ENCODE data around the gene COL2A1.

COL2A1 gene

DNA sequence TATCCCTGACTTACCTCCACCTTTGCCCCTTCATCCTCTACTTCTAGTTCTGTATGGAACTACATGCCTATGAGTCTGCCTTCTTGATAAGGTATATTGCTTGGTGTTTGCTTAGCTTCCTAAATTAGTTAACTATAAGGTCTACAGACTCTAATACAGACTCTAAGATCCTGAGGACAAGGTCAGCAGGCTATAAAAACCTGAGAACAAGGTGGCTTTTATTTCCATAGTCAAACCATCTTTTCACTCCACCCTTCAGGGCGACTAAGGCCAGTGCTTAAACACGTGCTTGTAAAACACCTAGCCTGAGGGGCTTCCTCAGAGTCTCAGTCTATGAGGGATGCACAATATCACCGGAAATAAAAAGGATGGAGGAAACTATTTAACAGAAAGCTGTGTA lies 36.1 kb upstream of the COL2A1 start:
- Histone ChIP-seq H3K4me3 (ENCODE audit: low read length in 2 of 2) (no peak overlapping the region), H3K9me3 (ENCODE audit: control insufficient read depth in 2 of 2, low read length in 2 of 2) (no peaks in the 10 kb centered on the region), H3K9ac (ENCODE audit: low read length in 2 of 2) (no peak overlapping the region), H3K36me3 (ENCODE audit: control insufficient read depth in 2 of 2, insufficient read depth in 2 of 2, low read length in 2 of 2) (peaks cover 8 to 10% of the 10 kb centered on the region in 2 donors), H3K27me3 (ENCODE audit: control insufficient read depth in 1 of 2, insufficient read depth in 2 of 2, low read length in 2 of 2) (peaks cover 0 to 5% of the 10 kb centered on the region in 2 donors), H3K27ac (ENCODE audit: low read length) (no peak overlapping the region), H3K4me1 (ENCODE audit: control insufficient read depth, insufficient read depth, low read length) (no peaks in the 10 kb centered on the region)

DNA sequence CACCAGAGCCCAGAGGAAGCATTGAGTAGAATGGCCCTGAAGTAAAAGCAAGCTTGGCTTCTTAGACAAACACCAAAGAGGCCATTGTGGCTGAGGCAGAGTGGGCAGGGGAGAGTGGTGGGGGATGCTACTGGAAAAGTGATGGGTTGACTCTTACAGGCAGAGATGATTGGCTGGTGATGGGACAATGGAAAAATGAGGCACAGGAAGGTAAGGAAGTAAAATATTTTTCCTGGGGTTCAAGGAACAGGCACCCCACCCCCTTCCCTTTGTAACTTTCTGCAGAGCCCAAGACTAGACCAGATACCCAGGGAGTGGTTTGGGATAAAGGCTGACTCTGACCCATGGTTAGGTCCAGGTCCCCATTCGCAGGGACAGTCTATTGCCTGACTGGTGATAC lies 34.9 kb upstream of the COL2A1 start:
- H3K9ac ChIP-seq (ENCODE audit: low read length in 2 of 2) = no peak overlapping the region
- H3K4me3 ChIP-seq (ENCODE audit: low read length in 2 of 2) = no peak overlapping the region
- H3K9me3 ChIP-seq (ENCODE audit: control insufficient read depth in 2 of 2, low read length in 2 of 2) = no peaks in the 10 kb centered on the region
- H3K36me3 ChIP-seq (ENCODE audit: control insufficient read depth in 2 of 2, insufficient read depth in 2 of 2, low read length in 2 of 2) = no peaks in the 10 kb centered on the region
- peaks cover 0 to 8% of the 10 kb centered on the region in 2 donors for H3K27me3 ChIP-seq (ENCODE audit: control insufficient read depth in 1 of 2, insufficient read depth in 2 of 2, low read length in 2 of 2)
- no peaks in the 10 kb centered on the region for H3K4me1 ChIP-seq (ENCODE audit: control insufficient read depth, insufficient read depth, low read length)
- no peak overlapping the region for H3K27ac ChIP-seq (ENCODE audit: low read length)

DNA sequence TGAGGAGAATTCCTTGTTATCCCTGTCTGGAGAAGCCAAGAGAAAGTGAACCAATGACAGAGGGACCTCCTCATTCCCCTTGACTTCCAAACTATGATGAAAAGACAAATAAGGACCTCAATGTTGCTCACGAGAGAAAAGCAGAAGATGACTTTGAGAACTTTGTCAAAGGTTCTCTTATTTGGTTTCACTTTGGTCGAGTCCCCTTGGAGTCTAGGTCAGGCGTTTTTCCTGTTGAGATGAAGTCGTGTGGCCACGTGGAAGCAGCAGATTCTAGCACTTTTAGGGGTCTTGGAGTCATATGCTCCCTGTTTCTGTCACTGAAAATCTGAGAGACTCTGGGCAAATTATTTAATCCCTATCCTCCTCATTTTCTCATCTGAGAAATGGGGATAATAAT lies 33.8 kb upstream of the COL2A1 start:
- H3K4me1 ChIP-seq (ENCODE audit: control insufficient read depth, insufficient read depth, low read length) = no peaks in the 10 kb centered on the region
- no peaks in the 10 kb centered on the region for H3K9me3 ChIP-seq (ENCODE audit: control insufficient read depth in 2 of 2, low read length in 2 of 2)
- no peak overlapping the region for H3K4me3 ChIP-seq (ENCODE audit: low read length in 2 of 2)
- H3K27ac ChIP-seq (ENCODE audit: low read length) = no peak overlapping the region
- H3K36me3 ChIP-seq (ENCODE audit: control insufficient read depth in 2 of 2, insufficient read depth in 2 of 2, low read length in 2 of 2) = no peaks in the 10 kb centered on the region
- H3K27me3 ChIP-seq (ENCODE audit: control insufficient read depth in 1 of 2, insufficient read depth in 2 of 2, low read length in 2 of 2) = peaks cover 0 to 11% of the 10 kb centered on the region in 2 donors
- H3K9ac ChIP-seq (ENCODE audit: low read length in 2 of 2) = no peak overlapping the region

DNA sequence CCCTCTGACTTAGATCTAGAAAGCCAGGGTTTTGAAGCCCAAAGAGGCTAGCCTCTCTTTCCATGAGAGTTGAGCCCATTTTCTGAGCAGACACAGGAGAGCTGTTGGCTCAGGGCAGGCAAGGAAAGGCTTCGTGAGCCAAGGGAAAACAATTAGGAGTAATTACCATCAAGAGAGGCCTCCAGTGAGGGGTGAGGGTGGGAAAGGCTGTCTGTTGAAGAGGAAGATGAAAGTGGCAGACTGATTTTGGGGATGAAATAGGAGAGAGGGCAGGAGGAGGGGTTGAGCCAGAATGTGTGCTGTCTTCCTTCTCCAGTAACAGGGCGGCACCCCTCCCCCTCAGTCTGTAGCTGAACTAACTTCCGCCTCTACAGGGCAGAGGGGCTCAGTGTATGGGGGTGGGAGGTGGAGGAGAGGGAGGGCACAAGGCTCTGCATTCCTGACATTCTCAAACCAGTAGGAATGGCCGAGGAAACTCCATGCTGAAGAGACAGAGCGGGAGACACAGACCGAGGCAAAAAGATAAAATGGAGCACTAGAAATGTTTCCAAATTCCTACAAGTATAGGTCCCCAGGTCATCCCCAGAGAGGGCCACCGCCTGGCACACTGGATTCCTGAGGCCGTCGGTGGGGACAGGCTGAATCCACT lies 33.1 kb upstream of the COL2A1 start:
- Histone ChIP-seq H3K27ac (ENCODE audit: low read length) (no peak overlapping the region), H3K9me3 (ENCODE audit: control insufficient read depth in 2 of 2, low read length in 2 of 2) (no peaks in the 10 kb centered on the region), H3K36me3 (ENCODE audit: control insufficient read depth in 2 of 2, insufficient read depth in 2 of 2, low read length in 2 of 2) (no peaks in the 10 kb centered on the region), H3K9ac (ENCODE audit: low read length in 2 of 2) (no peak overlapping the region), H3K4me1 (ENCODE audit: control insufficient read depth, insufficient read depth, low read length) (no peaks in the 10 kb centered on the region), H3K4me3 (ENCODE audit: low read length in 2 of 2) (no peak overlapping the region), H3K27me3 (ENCODE audit: control insufficient read depth in 1 of 2, insufficient read depth in 2 of 2, low read length in 2 of 2) (peaks cover 0 to 11% of the 10 kb centered on the region in 2 donors)

DNA sequence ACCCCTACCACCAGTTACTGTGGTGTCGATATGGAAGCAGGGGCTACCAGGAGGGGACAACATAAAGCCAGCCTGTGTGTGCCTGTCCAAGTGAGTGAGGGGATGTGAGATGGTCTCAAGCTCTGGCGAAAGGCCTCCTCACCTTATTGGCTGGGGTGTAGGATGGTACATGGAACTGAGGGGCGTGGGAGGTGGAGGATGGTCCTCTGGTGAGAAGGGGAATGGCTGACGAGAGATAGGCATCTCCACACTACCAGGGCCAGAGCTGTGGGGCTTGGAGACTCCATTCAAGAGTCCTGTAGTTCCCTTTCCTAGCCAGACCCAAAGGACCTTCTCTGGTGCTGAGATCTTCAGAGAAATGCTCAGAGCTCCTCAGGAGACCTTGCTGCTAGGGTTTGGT lies 32.5 kb upstream of the COL2A1 start:
- no peak overlapping the region for H3K9ac ChIP-seq (ENCODE audit: low read length in 2 of 2)
- no peaks in the 10 kb centered on the region for H3K9me3 ChIP-seq (ENCODE audit: control insufficient read depth in 2 of 2, low read length in 2 of 2)
- peaks cover 0 to 11% of the 10 kb centered on the region in 2 donors for H3K27me3 ChIP-seq (ENCODE audit: control insufficient read depth in 1 of 2, insufficient read depth in 2 of 2, low read length in 2 of 2)
- no peak overlapping the region for H3K4me3 ChIP-seq (ENCODE audit: low read length in 2 of 2)
- no peaks in the 10 kb centered on the region for H3K36me3 ChIP-seq (ENCODE audit: control insufficient read depth in 2 of 2, insufficient read depth in 2 of 2, low read length in 2 of 2)
- no peaks in the 10 kb centered on the region for H3K4me1 ChIP-seq (ENCODE audit: control insufficient read depth, insufficient read depth, low read length)
- H3K27ac ChIP-seq (ENCODE audit: low read length) = no peak overlapping the region

DNA sequence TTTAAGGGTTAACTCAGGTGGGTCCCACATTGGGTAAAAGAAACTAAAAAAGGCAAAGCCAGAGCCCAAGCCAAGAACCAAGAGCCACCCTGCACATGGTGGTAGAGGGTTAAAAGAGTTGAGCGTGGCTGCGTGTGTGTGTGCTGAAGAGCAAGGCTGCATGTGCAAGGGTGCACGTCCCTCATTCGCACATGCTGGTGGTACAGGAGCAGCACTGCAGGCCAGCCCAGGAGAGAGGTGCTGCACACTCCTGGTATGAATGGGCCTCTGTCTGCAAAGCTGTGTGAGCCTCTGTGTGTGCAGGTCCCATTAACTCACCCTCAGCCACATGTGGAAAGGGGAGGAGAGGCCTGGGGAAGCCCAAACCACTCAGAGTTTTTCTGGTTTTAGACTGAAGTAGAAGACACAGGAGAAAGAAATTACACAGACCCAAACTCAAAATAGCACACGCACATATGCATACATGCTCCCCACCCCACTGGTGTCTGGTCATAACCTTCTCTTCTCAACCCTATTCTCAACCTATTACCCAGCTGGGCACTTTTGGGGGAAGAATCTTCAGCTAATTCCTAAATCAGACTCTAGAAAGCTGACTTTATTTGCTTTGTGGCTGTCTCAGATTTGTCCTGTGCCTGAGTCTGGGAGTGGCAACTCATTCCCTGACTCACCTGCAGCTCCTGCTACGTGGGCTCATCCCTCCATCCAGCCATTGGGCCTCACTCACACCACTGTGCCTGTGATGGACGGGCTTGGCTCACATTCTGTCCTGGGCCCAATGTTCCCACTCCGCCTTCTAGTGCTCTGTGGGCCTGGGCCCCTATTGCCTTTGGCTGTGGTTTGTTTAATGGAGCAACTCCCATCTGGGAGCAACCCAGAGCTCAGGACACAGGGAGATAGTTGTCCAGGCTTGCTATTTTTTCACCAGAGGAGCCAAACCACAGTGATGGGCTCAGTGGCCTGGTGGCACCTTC lies 30.8 kb upstream of the COL2A1 start:
- Histone ChIP-seq H3K27me3 (ENCODE audit: control insufficient read depth in 1 of 2, insufficient read depth in 2 of 2, low read length in 2 of 2) (peaks cover 0 to 11% of the 10 kb centered on the region in 2 donors), H3K9me3 (ENCODE audit: control insufficient read depth in 2 of 2, low read length in 2 of 2) (no peaks in the 10 kb centered on the region), H3K9ac (ENCODE audit: low read length in 2 of 2) (no peak overlapping the region), H3K4me3 (ENCODE audit: low read length in 2 of 2) (no peak overlapping the region), H3K27ac (ENCODE audit: low read length) (no peak overlapping the region), H3K36me3 (ENCODE audit: control insufficient read depth in 2 of 2, insufficient read depth in 2 of 2, low read length in 2 of 2) (no peaks in the 10 kb centered on the region), H3K4me1 (ENCODE audit: control insufficient read depth, insufficient read depth, low read length) (no peaks in the 10 kb centered on the region)

DNA sequence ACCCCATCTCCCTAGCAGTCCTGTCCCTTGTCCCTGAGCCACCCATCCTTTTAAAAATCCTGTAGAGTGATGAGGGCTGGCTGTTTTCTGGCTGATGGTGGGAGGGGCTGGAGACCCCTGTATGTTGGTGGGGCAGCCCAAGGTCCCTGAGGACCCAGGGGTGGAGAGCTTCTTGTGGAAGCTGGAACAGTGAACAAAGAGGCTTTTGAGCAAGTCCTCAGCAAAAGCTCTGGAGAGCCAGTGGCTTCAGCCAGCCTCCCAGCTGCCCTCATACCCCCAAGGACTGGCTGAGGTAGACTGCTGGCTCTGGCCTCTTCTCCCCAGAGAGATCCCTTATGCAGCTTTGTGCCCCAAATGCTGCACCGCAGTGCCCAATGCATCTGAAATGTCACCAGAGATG lies 29.2 kb upstream of the COL2A1 start:
- H3K4me3 ChIP-seq (ENCODE audit: low read length in 2 of 2) = no peak overlapping the region
- no peaks in the 10 kb centered on the region for H3K9me3 ChIP-seq (ENCODE audit: control insufficient read depth in 2 of 2, low read length in 2 of 2)
- H3K4me1 ChIP-seq (ENCODE audit: control insufficient read depth, insufficient read depth, low read length) = no peaks in the 10 kb centered on the region
- H3K27ac ChIP-seq (ENCODE audit: low read length) = no peak overlapping the region
- H3K27me3 ChIP-seq (ENCODE audit: control insufficient read depth in 1 of 2, insufficient read depth in 2 of 2, low read length in 2 of 2) = peaks cover 0 to 11% of the 10 kb centered on the region in 2 donors
- H3K9ac ChIP-seq (ENCODE audit: low read length in 2 of 2) = no peak overlapping the region
- no peaks in the 10 kb centered on the region for H3K36me3 ChIP-seq (ENCODE audit: control insufficient read depth in 2 of 2, insufficient read depth in 2 of 2, low read length in 2 of 2)

DNA sequence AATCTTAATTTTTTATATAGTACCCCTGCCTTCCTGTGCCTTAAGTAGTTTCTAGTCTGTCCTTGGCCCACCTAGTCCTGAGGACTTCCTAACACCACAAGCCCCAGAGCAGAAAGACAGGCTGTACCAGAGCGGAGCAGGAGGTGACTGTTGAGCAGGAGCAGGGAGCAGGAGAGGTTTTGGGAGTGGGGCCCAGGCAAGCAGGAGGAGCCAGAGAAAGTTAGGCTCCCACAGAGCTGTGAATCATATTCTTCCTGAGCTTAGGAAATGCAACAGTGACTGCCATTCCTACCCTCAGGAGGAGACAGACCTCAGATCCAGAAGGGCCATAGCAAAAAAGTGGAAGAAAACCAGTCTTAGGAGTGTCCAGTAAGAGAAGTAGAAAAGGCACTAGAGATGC lies 28.3 kb upstream of the COL2A1 start:
- Histone ChIP-seq H3K9me3 (ENCODE audit: control insufficient read depth in 2 of 2, low read length in 2 of 2) (no peaks in the 10 kb centered on the region), H3K4me3 (ENCODE audit: low read length in 2 of 2) (no peak overlapping the region), H3K27ac (ENCODE audit: low read length) (no peak overlapping the region), H3K27me3 (ENCODE audit: control insufficient read depth in 1 of 2, insufficient read depth in 2 of 2, low read length in 2 of 2) (peaks cover 0 to 11% of the 10 kb centered on the region in 2 donors), H3K9ac (ENCODE audit: low read length in 2 of 2) (no peak overlapping the region), H3K36me3 (ENCODE audit: control insufficient read depth in 2 of 2, insufficient read depth in 2 of 2, low read length in 2 of 2) (no peaks in the 10 kb centered on the region), H3K4me1 (ENCODE audit: control insufficient read depth, insufficient read depth, low read length) (no peaks in the 10 kb centered on the region)

DNA sequence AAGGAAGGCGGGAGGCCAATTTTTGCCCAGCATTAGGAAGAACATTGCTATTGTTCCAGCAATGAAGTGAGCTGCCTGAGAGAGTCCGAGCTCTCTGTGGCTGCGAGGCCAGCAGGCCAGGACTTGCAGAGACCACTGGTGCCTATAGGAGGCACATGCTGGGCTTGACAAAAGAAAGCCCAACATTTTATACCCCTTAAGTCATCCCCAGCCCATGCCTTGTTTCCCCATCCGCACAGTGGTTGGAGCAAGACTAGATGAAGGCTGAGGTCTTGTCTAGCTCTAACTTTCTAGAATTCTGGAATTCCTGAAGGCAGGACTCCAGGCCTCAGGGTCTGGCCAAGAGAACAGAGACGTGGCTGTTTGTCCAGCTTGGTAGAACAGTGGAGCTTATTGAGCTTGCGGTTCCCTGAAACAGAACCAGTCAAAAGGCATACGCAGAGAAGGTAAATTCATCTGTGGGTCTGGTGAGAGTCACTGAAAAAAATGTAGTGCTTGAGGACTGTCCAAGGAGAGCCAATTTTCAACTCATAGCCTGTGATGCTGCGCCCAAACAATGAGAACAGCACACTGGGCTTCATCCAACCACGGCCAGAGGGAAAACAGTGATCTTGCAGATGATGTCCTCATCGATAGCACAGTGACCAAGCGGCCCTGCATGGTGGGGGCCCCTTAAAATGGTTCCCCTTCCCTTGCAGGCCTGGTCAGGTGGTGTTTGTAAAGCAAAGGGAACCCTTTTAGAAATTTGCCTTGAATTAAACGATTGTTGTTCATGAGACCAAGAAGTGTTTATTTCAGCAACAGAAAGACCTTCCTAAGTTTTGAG lies 27.1 kb upstream of the COL2A1 start:
- no peaks in the 10 kb centered on the region for H3K36me3 ChIP-seq (ENCODE audit: control insufficient read depth in 2 of 2, insufficient read depth in 2 of 2, low read length in 2 of 2)
- no peak overlapping the region for H3K9ac ChIP-seq (ENCODE audit: low read length in 2 of 2)
- H3K4me1 ChIP-seq (ENCODE audit: control insufficient read depth, insufficient read depth, low read length) = no peaks in the 10 kb centered on the region
- H3K9me3 ChIP-seq (ENCODE audit: control insufficient read depth in 2 of 2, low read length in 2 of 2) = no peaks in the 10 kb centered on the region
- no peak overlapping the region for H3K27ac ChIP-seq (ENCODE audit: low read length)
- no peak overlapping the region for H3K4me3 ChIP-seq (ENCODE audit: low read length in 2 of 2)
- peaks cover 0 to 8% of the 10 kb centered on the region in 2 donors for H3K27me3 ChIP-seq (ENCODE audit: control insufficient read depth in 1 of 2, insufficient read depth in 2 of 2, low read length in 2 of 2)

DNA sequence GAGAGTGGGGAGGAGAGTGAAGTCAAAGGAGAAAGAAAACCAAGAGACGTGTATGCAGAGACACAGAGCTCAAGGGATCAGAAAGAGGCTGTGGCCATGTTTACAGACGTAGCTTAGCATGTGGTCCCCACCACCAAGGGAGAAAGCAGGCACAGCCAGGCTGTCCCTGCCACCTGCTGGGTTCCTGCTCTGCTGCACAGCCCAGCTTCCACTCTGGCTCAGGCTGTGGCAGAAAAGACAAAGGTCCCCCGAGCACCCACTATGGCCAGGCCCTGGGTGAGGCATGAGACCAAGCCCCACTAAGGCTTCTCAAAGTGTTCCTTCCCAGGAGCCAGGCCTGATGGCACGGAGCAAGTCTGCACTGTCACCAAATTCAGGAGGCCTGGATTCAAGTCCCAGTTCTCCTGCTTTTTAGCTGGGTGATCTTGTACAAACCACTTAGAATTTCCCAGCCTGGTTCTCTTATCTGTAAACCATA lies 25.9 kb upstream of the COL2A1 start:
- no peaks in the 10 kb centered on the region for H3K36me3 ChIP-seq (ENCODE audit: control insufficient read depth in 2 of 2, insufficient read depth in 2 of 2, low read length in 2 of 2)
- H3K4me3 ChIP-seq (ENCODE audit: low read length in 2 of 2) = no peak overlapping the region
- peaks cover 0 to 5% of the 10 kb centered on the region in 2 donors for H3K27me3 ChIP-seq (ENCODE audit: control insufficient read depth in 1 of 2, insufficient read depth in 2 of 2, low read length in 2 of 2)
- no peak overlapping the region for H3K9ac ChIP-seq (ENCODE audit: low read length in 2 of 2)
- H3K27ac ChIP-seq (ENCODE audit: low read length) = no peak overlapping the region
- H3K4me1 ChIP-seq (ENCODE audit: control insufficient read depth, insufficient read depth, low read length) = no peaks in the 10 kb centered on the region
- H3K9me3 ChIP-seq (ENCODE audit: control insufficient read depth in 2 of 2, low read length in 2 of 2) = no peaks in the 10 kb centered on the region

Measured in stomach smooth muscle (tissue), 2 donors.